Adrenal gland (tissue), 5 donors: Measurements from ENCODE around the gene EID1.

Experiments used
- CTCF ChIP-seq, 6 experiments: fragments of 450-650 bp in 4 of 6; fragments of 200-600 bp in 2 of 6; sonication (generic) in 1 of 6; IDR thresholded peaks; 1 replicate in 5 of 6; 2 replicates in 1 of 6; pipeline versions ENCODE4 v1.5.1 to v1.8.0; 2016 to 2021; ENCODE audit warnings: antibody characterized with exemption in 6 of 6, mild to moderate bottlenecking in 2 of 6, moderate library complexity in 1 of 6
- POLR2A ChIP-seq, 2 donors: fragments of 450-650 bp; IDR thresholded peaks; one replicate each; pipeline ENCODE4 v1.6.1; 2017; ENCODE audit warnings: antibody characterized with exemption in 2 of 2, mild to moderate bottlenecking in 2 of 2, moderate library complexity in 1 of 2
- donor health status: DM: no; HTN: no; CAD: no.

GRCh38 chr15:48899793-48900192 lies 21.9 kb downstream of the EID1 start:
- TF ChIP-seq CTCF (IDR thresholded peaks at IDR 0.05) (no peak), POLR2A (IDR thresholded peaks at IDR 0.05) (no peak)
